Epidermal melanocyte (primary cell): ENCODE data around the gene ARHGAP45.
"Not testable (repeated sequence)": the region's sequence is repeated elsewhere in the genome, so short reads cannot be mapped to it uniquely, and the experiment has no call there.

Experiments used
- DNase-seq: peaks from one replicate; pipeline ENCODE4 v3.0.0; 2011; ENCODE audit warnings: low spot score; ENCODE audit not compliant: insufficient read length

The ARHGAP45 gene

GRCh38 chr19:1066748-1067340 lies at the start of gene ARHGAP45:
TSS of gene ARHGAP45 (plus strand) at chr19:1067167. CDS start at chr19:1067406, 239 bp downstream.
- DNase-seq = no peak

GRCh38 chr19:1017906-1018305 lies 49.1 kb upstream of the ARHGAP45 start:
- DNase-seq = no peak

GRCh38 chr19:1018393-1018792 lies 48.6 kb upstream of the ARHGAP45 start:
- DNase-seq = no peak

- no peak for DNase-seq
These were observed 47.9 kb upstream of the ARHGAP45 start for GRCh38 chr19:1018932-1019615.

GRCh38 chr19:1019616-1019961 lies 47.4 kb upstream of the ARHGAP45 start:
- no peak for DNase-seq

- DNase-seq = no peak
These were observed 46.7 kb upstream of the ARHGAP45 start for GRCh38 chr19:1019980-1020867.

GRCh38 chr19:1020868-1021425 lies 46.0 kb upstream of the ARHGAP45 start, which contains the start of gene TMEM259:
TSS of gene TMEM259 (minus strand) at chr19:1021123. CDS start at chr19:1020996, 127 bp downstream.
- peak; percentile 98 for DNase-seq

- not testable (repeated sequence) for DNase-seq
These were observed 43.1 kb upstream of the ARHGAP45 start for GRCh38 chr19:1023883-1024188.

- DNase-seq = not testable (repeated sequence)
These were observed 41.9 kb upstream of the ARHGAP45 start for GRCh38 chr19:1025080-1025479.

- DNase-seq = peak; percentile 89
These were observed 40.8 kb upstream of the ARHGAP45 start, which contains the start of gene CNN2 for GRCh38 chr19:1025960-1026782. TSS of gene CNN2 (plus strand) at chr19:1026608. CDS start at chr19:1026662, 54 bp downstream.

- peak; percentile 24 for DNase-seq
These were observed 40.0 kb upstream of the ARHGAP45 start for GRCh38 chr19:1026783-1027649.

- DNase-seq = no peak
These were observed 39.3 kb upstream of the ARHGAP45 start for GRCh38 chr19:1027650-1028061.

- peak; percentile 98 for DNase-seq
These were observed 38.7 kb upstream of the ARHGAP45 start for GRCh38 chr19:1028062-1028926.

- DNase-seq = peak; percentile 3
These were observed 34.6 kb upstream of the ARHGAP45 start for GRCh38 chr19:1032264-1032867.

- DNase-seq = no peak
These were observed 30.9 kb upstream of the ARHGAP45 start for GRCh38 chr19:1035998-1036621.

GRCh38 chr19:1037621-1038064 lies 29.3 kb upstream of the ARHGAP45 start:
- DNase-seq = no peak

GRCh38 chr19:1038978-1039645 lies 27.9 kb upstream of the ARHGAP45 start:
- DNase-seq = no peak
